ENCODE measurements around the gene PDE4B.

PDE4B gene

GRCh38 chr1:66312271-66312990 is 519.7 kb downstream of the PDE4B start:
- DNase-seq (ENCODE audit: low read depth), result no peak

GRCh38 chr1:66313429-66313828 is 520.7 kb downstream of the PDE4B start:
- DNase-seq (ENCODE audit: low read depth), result no peak

- no peak for DNase-seq (ENCODE audit: low read depth)
Measured at GRCh38 chr1:66315671-66316070, 523.0 kb downstream of the PDE4B start.

GRCh38 chr1:66316464-66317247 is 524.0 kb downstream of the PDE4B start:
- DNase-seq (ENCODE audit: low read depth), result no peak

- DNase-seq (ENCODE audit: low read depth), result no peak
Measured at GRCh38 chr1:66317248-66317515, 524.5 kb downstream of the PDE4B start.

- DNase-seq (ENCODE audit: low read depth), result no peak
Measured at GRCh38 chr1:66320231-66320630, 527.5 kb downstream of the PDE4B start.

GRCh38 chr1:66322462-66322861 is 529.8 kb downstream of the PDE4B start:
- DNase-seq (ENCODE audit: low read depth), result peak; percentile 89

GRCh38 chr1:66323958-66324625 is 531.4 kb downstream of the PDE4B start:
- DNase-seq (ENCODE audit: low read depth), result no peak

- DNase-seq (ENCODE audit: low read depth), result no peak
Measured at GRCh38 chr1:66325594-66326380, 533.1 kb downstream of the PDE4B start.

GRCh38 chr1:66326867-66327266 is 534.2 kb downstream of the PDE4B start:
- DNase-seq (ENCODE audit: low read depth), result no peak

GRCh38 chr1:66327588-66327987 is 534.9 kb downstream of the PDE4B start:
- no peak for DNase-seq (ENCODE audit: low read depth)

GRCh38 chr1:66328896-66329295 is 536.2 kb downstream of the PDE4B start:
- no peak for DNase-seq (ENCODE audit: low read depth)

- no peak for DNase-seq (ENCODE audit: low read depth)
Measured at GRCh38 chr1:66330722-66331141, 538.0 kb downstream of the PDE4B start.

GRCh38 chr1:66331658-66332547 is 539.2 kb downstream of the PDE4B start:
- DNase-seq (ENCODE audit: low read depth), result peak; percentile 78

GRCh38 chr1:66332548-66332901 is 539.8 kb downstream of the PDE4B start:
- no peak for DNase-seq (ENCODE audit: low read depth)

- no peak for DNase-seq (ENCODE audit: low read depth)
Measured at GRCh38 chr1:66333466-66334199, 540.9 kb downstream of the PDE4B start.

- DNase-seq (ENCODE audit: low read depth), result no peak
Measured at GRCh38 chr1:66334318-66334717, 541.6 kb downstream of the PDE4B start.

- DNase-seq (ENCODE audit: low read depth), result no peak
Measured at GRCh38 chr1:66335125-66335524, 542.4 kb downstream of the PDE4B start.

GRCh38 chr1:66335859-66336640 is 543.4 kb downstream of the PDE4B start:
- no peak for DNase-seq (ENCODE audit: low read depth)

GRCh38 chr1:66336641-66336990 is 543.9 kb downstream of the PDE4B start:
- no peak for DNase-seq (ENCODE audit: low read depth)
